Skeletal muscle cell (primary cell): Measurements from ENCODE around the gene VRK2.
"Not testable (repeated sequence)": the region's sequence is repeated elsewhere in the genome, so short reads cannot be mapped to it uniquely, and the experiment has no call there.

Source experiments
- DNase-seq: peaks from one replicate; pipeline ENCODE4 v3.0.0-alpha.2; 2010; ENCODE audit warnings: low read depth
- H3K4me3 ChIP-seq: 2 replicates; pipeline ENCODE4 v1.5.1; 2011; ENCODE audit warnings: low read depth, mild to moderate bottlenecking, control low read depth, low read length, moderate library complexity

The VRK2 gene

GRCh38 chr2:58051445-58051844 is 4.8 kb downstream of the VRK2 start:
- no peak for DNase-seq
- H3K4me3 ChIP-seq = no peak overlapping the region

DNA sequence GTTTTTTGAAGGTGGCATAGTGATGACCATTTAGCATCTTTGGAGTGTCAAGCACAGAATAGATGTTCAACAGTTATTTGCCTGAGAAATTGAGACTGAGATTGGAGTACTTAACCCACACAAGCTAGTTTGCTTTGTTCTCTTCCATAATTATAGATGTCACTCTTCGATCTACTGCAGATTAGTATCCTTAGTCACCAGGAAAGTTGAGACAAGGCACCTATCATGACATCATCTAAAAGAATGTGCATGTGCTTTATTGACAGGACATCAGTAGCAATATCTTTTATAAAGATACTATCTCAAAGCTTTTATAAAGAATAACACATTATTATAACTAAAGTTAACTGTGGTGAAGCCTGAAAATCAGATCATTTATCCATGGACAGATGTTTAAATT is 6.4 kb downstream of the VRK2 start:
- DNase-seq = no peak
- H3K4me3 ChIP-seq = no peak overlapping the region

DNA sequence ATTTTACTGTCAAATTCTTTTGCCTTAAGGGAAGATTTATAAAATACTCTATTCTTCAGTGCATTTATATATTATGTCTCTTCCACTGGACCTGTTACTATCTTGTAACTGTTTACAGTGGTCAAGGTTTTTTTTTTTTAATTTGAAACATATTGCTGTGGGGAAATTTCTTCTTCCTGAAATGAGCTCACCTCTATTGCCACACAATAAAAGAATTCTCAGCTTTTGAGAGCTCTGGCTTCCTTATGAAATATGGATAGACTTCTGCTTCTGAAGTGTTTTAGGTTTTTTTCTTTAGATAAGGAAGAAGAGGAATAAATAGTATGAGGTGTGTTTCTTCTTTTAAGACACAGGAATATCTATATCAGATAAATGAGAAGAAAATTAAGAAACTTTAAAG is 7.7 kb downstream of the VRK2 start:
- no peak for DNase-seq
- H3K4me3 ChIP-seq = no peak overlapping the region

GRCh38 chr2:58055033-58055786 is 8.6 kb downstream of the VRK2 start:
- no peak overlapping the region for H3K4me3 ChIP-seq
- no peak for DNase-seq

DNA sequence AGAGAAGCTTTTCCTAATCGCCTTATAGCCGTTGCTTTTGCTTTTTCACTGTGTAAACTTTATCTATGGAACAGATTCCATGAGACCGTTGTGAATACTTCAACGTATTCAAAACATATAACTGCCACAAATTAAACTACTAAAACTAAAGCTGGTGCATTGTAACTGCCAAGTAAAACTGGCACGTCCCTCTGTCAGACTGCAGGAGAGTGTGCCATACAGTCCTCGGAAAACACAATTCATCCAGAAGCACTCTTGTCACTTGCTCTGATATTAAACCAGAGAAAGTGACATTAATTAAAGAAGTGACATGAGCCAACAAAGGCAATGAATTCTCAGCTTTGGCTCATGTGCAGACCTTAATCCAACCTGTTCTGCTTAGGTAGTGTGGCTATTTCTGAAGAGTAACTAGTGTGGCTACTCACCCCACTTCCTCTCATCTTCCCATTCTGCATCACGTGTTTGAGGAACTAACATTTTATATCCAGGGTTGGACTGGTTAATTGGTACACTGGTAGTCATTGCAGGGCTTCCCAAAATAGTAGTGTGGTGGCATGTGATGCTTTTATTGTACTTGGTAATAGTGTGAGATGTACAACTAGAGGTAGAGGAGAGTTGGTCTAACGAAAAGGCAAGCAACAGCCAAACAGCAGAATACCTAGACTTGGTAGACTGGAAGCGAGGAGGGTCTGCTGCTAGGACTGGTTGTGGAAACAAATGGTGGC is 9.7 kb downstream of the VRK2 start:
- H3K4me3 ChIP-seq = no peak overlapping the region

DNA sequence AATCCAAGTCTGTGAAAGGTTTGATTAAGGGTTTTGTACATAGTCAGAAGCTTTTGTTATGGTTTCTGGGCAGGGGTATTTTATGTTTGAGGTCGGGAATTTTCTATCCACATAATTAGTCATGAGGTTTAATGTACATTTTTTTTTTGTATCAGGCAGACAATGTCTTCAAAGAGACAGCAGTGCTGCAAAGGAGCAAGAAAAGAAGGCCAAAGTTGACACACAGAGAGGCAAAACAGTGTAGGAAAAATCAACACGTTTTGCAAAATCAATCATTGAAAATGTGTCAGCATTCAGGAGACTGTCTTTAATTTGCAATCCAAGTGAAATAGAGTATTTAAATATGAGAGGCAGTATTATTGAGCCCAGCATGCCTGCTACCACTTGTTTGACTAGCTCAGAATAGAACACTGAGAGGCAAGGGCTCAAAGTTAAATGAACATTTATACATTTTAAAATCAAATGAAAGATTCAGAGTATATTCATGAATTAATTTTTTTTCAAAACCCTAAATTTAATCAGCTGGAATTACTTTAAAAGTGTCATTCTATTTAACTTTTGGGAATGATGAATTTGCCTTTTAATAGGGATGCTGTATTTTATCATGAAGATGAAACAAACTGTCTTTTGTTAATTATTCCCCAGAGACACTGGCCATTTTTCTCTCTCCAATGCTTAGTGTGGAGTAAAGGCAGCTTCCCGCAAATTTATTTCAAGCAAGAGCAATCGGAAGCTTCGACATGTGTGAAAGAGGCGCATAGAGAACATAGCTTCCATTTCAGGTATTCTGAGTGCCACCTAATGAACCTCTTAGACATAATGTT is 11.3 kb downstream of the VRK2 start:
- H3K4me3 ChIP-seq = no peak overlapping the region
- no peak for DNase-seq

More for the DNA sequence above, 9.7 kb downstream of the VRK2 start:
- DNase-seq = no peak

DNA sequence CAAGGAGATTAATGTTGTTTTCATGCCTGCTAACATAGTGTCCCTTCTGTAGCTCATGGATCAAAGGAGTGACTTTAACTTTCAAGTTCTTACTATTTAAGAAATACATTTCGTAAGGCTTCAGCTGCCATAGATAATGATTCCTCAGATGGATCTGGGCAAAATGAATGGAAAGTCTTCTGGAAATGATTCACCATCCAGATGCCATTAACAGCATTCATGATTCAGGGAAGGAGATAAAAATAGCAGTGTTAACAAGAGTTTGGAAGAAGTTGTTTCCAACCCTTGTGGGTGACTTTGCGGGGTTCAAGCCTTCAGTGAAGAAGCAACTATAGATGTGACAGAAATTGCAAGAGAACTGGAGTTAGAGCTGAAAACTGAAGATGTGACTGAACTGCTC is 17.0 kb downstream of the VRK2 start:
- peak; percentile 37 for DNase-seq
- H3K4me3 ChIP-seq = no peak overlapping the region

- DNase-seq = no peak
- H3K4me3 ChIP-seq = no peak overlapping the region
These were observed 17.5 kb downstream of the VRK2 start for GRCh38 chr2:58064086-58064485.

DNA sequence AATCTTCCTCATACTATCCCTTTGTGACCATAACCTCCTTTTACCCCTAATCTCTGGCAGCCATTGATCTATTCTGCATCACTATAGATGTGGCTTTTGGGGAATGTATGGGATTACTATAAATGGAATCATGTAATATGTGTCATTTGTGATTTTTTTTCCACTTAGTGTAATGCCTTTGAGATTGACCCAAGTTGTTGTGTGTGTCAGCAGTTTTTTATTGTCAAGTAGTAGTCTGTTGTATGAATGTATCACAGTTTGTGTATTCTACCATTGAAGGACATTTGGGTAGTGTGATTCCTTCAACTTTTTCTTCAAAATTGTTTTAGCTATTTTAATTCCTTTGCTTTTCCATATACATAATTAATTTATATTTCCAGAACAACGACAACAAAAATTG is 18.6 kb downstream of the VRK2 start:
- no peak for DNase-seq
- no peak overlapping the region for H3K4me3 ChIP-seq

DNA sequence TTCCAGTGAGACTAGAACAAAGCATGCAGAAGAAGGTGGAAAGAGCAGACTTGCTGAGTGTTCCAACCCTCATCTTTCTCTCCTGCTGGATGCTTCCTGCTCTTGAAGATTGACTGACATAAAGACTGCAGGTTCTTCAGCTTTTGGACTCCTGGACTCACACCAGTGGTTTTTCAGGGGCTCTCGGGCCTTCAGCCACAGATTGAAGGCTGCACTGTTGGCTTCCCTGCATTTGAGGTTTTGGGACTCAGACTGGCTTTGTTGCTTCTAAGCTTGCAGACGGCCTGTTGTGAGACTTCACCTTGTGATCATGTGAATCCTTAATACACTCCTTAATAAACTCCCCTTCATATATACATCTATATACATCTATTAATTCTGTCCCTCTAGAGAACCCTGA is 20.4 kb downstream of the VRK2 start:
- H3K4me3 ChIP-seq = no peak overlapping the region
- DNase-seq = no peak

DNA sequence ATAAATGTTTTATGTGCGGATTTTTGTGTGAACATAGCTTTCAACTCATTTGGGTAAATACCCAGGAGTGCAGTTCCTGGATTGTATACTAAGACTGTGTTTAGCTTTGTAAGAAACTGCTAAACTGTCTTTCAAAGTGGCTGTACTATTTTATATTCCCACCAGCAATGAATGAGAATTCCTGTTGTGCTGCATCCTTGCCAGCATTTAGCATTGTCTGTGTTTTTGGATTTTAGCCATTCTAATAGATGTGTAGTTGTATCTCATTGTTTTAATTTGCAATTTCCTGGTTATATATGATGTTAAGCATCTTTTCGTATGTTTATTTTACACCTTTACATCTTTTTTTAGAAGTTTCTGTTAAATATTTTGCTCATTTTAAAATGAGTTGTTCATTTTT is 24.2 kb downstream of the VRK2 start:
- DNase-seq = no peak
- H3K4me3 ChIP-seq = no peak overlapping the region

DNA sequence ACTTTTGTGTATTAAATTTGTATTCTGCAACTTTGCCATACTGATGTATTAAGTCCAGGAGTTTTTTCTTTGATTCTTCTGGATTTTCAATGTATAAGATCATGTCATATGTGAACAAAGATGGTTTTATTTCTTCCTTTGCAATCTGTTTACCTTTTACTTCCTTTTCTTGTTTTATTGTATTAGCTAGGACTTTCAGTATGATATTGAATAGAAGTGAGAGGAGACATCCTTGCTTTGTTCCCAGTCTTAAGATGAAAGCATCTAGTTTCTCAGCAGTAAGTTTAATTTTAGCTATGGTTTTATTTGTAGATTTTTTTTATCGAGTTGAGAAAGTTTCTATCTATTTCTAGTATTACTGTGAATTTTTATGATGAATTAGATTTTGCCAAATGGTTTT is 25.5 kb downstream of the VRK2 start:
- DNase-seq = no peak

DNA sequence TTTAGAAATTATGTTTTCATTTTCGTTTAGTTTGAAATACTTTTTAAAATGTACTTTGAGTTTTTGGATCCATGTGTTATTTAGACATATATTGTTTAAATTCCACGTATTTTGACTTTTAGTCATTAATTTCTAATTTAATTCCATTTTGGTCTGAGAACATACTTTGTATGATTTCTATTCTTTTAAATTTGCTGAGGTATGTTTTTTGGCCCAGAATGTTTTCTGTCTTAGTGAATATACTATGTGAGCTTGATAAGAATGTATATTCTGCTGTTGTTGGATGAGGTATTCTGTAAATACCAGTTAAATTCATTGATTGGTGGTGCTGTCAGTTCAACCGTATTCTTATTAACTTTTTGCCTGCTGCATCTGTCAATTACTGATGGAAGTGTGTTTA is 26.4 kb downstream of the VRK2 start:
- no peak overlapping the region for H3K4me3 ChIP-seq
- DNase-seq = no peak

More for the DNA sequence above, 25.5 kb downstream of the VRK2 start:
- H3K4me3 ChIP-seq = no peak overlapping the region

DNA sequence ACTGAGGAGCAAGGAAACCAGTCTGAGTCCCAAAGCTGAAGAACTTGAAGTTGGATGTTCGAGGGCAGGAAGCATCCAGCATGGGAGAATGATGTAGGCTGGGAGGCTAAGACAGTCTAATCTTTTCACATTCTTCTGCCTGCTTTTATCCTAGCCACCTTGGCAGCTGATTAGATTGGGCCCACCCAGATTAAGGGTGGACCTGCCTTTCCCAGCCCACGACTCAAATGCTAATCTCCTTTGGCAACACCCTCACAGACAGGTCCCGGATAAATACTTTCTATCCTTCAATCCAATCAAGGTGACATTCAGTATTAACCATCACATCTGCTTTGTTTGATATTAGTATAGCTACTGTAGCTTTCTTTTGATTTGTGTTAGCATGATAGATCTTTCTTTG is 27.1 kb downstream of the VRK2 start:
- H3K4me3 ChIP-seq = no peak overlapping the region

GRCh38 chr2:58081000-58081399 is 34.4 kb downstream of the VRK2 start:
- no peak for DNase-seq

More for the DNA sequence above, 27.1 kb downstream of the VRK2 start:
- no peak for DNase-seq

DNA sequence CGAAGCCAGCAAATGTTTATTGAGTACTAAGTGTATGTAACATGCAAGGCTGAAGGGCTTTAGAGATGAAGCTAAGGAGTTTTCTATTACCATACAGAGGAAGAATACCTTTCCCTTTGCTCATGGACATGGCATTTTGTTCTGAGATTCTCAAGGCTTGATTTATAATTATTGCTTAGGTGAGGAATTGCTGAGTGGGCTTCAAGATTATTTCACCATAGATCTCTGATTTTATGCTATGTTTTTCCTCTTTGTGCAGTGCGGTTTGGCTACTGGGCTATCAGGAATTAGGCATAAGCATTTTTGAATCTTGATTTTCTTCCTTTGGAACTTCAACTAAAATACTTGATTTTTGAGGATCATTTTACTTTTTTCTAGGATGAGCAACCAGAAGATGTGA is 42.5 kb downstream of the VRK2 start:
- no peak for DNase-seq
- H3K4me3 ChIP-seq = no peak overlapping the region

More at GRCh38 chr2:58081000-58081399, 34.4 kb downstream of the VRK2 start:
- no peak overlapping the region for H3K4me3 ChIP-seq

GRCh38 chr2:58092772-58093171 is 46.2 kb downstream of the VRK2 start:
- not testable (repeated sequence) for DNase-seq, H3K4me3 ChIP-seq

GRCh38 chr2:58097025-58097424 is 50.4 kb downstream of the VRK2 start:
- H3K4me3 ChIP-seq = no peak overlapping the region
- no peak for DNase-seq

- DNase-seq = peak; percentile 36
- H3K4me3 ChIP-seq = no peak overlapping the region
These were observed 51.9 kb downstream of the VRK2 start for GRCh38 chr2:58098254-58099095.
